A549 treated with CORT108297 at 1 μM for 4 hours (cell line): ENCODE measurements around the gene GTF2A1L. TPM values are rescaled to one million over a fixed set of nuclear protein-coding genes. Genes with fewer than 3 reads are reported as not detected.

Experiments used
- total RNA-seq: library from RNA; stranded (reverse); fragments of 200-300 nt; extraction: Qiagen RNA extraction; gene quantifications from 5 replicates; pipeline ENCODE4 v1.2.3, GENCODE V29; 2022

The GTF2A1L gene
- total RNA-seq = not detected in 5 replicates

DNA sequence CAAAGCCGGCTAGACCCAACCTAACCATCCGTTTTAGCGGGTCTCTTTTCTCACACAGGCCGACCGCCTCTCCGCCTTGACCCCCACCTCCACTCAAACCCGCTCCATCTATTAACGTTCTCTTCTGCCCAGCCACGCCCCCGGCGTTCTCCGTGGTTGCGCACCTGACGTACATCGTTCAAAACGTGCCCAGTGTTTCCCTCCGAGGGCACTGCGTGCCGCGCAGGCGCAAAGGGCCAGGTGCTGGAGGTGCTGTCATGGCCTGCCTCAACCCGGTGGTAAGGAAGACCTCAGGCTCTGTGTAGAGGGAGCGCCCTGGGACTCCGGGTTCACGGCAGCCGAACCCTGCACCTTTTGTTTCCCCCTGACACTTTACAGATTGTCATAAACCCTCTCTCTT is at the start of gene GTF2A1L:
GTF2A1L (plus strand) TSS at position 239 of the 400 bp plus-strand sequence; CDS start at position 258, 19 bp downstream.

Other genes starting within 250 kb of the GTF2A1L start
- 10.7 to 17.2 TPM (median 12.6 TPM) in 5 replicates for gene PPP1R21, start 177.1 kb upstream of the GTF2A1L start, total RNA-seq
- gene STON1, start 87.7 kb upstream of the GTF2A1L start, total RNA-seq = 0.35 to 0.49 TPM (median 0.42 TPM) in 5 replicates
- gene LHCGR, start 137.9 kb downstream of the GTF2A1L start, total RNA-seq = not detected in 5 replicates